Testis (tissue), 3 donors: ENCODE measurements around the gene SLC7A11. TPM values are rescaled to one million over a fixed set of nuclear protein-coding genes. Genes with fewer than 3 reads are reported as not detected.

Experiments
- DNase-seq: peaks from one replicate; pipeline ENCODE4 v3.0.0-alpha.2; 2019
- H3K27ac ChIP-seq, 2 donors: fragments of 200-600 bp; sonication (generic); one replicate each; pipeline ENCODE4 v1.5.1; 2019
- H3K27me3 ChIP-seq: fragments of 200-600 bp; sonication (generic); one replicate; pipeline ENCODE4 v1.5.1; 2019
- H3K36me3 ChIP-seq: fragments of 200-600 bp; sonication (generic); one replicate; pipeline ENCODE4 v1.5.1; 2017; ENCODE audit warnings: low read depth; ENCODE audit errors: missing control alignments
- H3K4me1 ChIP-seq: fragments of 200-600 bp; sonication (generic); one replicate; pipeline ENCODE4 v1.5.1; 2019
- H3K4me3 ChIP-seq, 2 donors: fragments of 200-600 bp; sonication (generic); one replicate each; pipeline ENCODE4 v1.5.1; 2017 to 2019
- H3K9me3 ChIP-seq: fragments of 200-600 bp; sonication (generic); one replicate; pipeline ENCODE4 v1.5.1; 2017
- POLR2A ChIP-seq: fragments of 450-650 bp; IDR thresholded peaks from one replicate; pipeline ENCODE4 v1.6.1; 2017; ENCODE audit warnings: antibody characterized with exemption, mild to moderate bottlenecking, moderate library complexity
- WGBS, 2 donors: methylation state at CpG; one replicate each; pipeline ENCODE4 v1.1.5; 2018; 5-methylcytosine and 5-hydroxymethylcytosine counted together
- intact Hi-C: fragments of 100-400 bp; cut with DNase I; formaldehyde crosslinking; loops from one replicate; pipeline ENCODE4 v1.15.1; 2023; ENCODE audit warnings: low total_unique reads
- polyA plus RNA-seq: library from polyadenylated mRNA; stranded (reverse); fragments of 350-450 nt; fragmentation: Illumina TruSeq; extraction: RNeasy Lipid Tissue Mini Kit (QIAGEN cat#74804); gene quantifications from one replicate; pipeline ENCODE4 v1.2.3, GENCODE V29; 2014; ENCODE audit warnings: low read depth, low replicate concordance; ENCODE audit not compliant: insufficient read depth
- total RNA-seq, 2 donors: library from RNA; depleted of rRNA; stranded (reverse); fragments of >200 nt; gene quantifications; one replicate each; pipeline ENCODE4 v1.2.3, GENCODE V29; 2016
- TF ChIP-seq, protein P1 (sequence below), 3 experiments: fragments of 450-650 bp in 2 of 3; fragments of 200-600 bp in 1 of 3; sonication (generic) in 1 of 3; IDR thresholded peaks; one replicate each; pipeline ENCODE4 v1.5.1; 2016 to 2019; ENCODE audit warnings: antibody characterized with exemption in 3 of 3, mild to moderate bottlenecking in 2 of 3, moderate library complexity in 1 of 3

The SLC7A11 gene
- total and polyA plus RNA-seq, 3 donors from 2014 or later = 1.3 to 1.5 (median 1.3) TPM

DNA sequence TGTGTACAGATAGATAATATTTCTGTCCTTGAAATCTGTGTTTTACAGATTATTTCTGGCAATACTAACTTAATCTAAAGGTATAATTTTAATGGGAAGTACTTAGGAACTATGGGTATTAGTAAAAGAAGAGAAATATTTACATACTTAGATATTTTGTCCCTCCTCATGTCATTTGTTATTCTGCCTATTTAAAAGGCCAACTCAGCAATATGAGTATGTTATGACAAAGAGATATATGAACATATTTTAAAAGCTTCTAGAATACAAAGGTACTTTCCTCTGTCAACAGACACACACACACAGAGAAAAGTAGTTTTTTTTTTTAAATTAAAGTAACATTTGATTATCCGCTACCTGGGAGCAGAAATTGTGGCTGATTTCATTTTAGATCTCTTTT lies 7.9 kb downstream of the SLC7A11 start:
- intact Hi-C loops = no loop called here
- no peaks in the 10 kb centered on the region for H3K36me3 ChIP-seq
- H3K4me3 ChIP-seq = no peak overlapping the region
- TF ChIP-seq, protein P1, sequence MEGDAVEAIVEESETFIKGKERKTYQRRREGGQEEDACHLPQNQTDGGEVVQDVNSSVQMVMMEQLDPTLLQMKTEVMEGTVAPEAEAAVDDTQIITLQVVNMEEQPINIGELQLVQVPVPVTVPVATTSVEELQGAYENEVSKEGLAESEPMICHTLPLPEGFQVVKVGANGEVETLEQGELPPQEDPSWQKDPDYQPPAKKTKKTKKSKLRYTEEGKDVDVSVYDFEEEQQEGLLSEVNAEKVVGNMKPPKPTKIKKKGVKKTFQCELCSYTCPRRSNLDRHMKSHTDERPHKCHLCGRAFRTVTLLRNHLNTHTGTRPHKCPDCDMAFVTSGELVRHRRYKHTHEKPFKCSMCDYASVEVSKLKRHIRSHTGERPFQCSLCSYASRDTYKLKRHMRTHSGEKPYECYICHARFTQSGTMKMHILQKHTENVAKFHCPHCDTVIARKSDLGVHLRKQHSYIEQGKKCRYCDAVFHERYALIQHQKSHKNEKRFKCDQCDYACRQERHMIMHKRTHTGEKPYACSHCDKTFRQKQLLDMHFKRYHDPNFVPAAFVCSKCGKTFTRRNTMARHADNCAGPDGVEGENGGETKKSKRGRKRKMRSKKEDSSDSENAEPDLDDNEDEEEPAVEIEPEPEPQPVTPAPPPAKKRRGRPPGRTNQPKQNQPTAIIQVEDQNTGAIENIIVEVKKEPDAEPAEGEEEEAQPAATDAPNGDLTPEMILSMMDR (IDR thresholded peaks at IDR 0.05) = no peak
- TF ChIP-seq POLR2A = no peak
- H3K4me1 ChIP-seq = no peaks in the 10 kb centered on the region
- H3K27me3 ChIP-seq = no peaks in the 10 kb centered on the region
- H3K27ac ChIP-seq = no peak overlapping the region
- no peak for DNase-seq
- WGBS, 2 donors = 92 to 98% methylated on average over 1 of the region's 1 CpG
- H3K9me3 ChIP-seq = no peaks in the 10 kb centered on the region

DNA sequence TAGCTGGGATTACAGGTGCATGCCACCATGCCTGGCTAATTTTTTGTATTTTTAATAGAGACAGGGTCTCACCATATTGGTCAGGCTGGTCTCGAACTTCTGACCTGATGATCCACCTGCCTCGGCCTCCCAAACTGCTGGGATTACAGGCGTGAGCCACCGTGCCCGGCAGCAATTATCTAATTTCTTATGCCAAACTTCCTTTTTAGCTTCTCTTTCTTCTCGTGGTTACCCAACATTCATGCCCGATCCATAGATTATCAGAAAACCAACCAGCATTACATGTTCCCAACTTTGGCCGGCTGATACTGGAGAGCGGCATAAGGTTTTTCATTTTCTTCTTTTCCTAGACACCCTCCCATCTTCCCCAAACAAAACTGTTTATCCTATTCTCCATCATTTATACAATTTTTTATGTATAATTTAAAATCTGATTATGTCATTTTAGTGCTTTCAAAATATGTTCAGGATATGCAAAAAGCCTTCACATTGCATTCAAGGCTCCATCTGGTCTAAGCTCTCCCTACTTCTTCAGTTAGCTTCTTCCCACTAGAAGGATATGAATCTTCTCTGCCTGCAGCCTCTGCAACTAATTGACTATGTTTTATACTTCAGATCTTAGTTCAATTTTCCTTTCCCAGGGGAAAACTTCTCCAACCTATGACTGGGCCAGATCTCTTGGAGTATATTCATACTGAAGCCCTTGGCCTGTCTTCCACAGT lies 8.7 kb downstream of the SLC7A11 start:
- Histone ChIP-seq H3K4me3 (no peak overlapping the region), H3K9me3 (no peaks in the 10 kb centered on the region), H3K36me3 (no peaks in the 10 kb centered on the region), H3K27ac (no peak overlapping the region), H3K4me1 (no peaks in the 10 kb centered on the region), H3K27me3 (no peaks in the 10 kb centered on the region)
- no peak for DNase-seq
- 87 to 98% methylated on average over 9 of the region's 9 CpGs for WGBS, 2 donors
- intact Hi-C loops = no loop called here
- TF ChIP-seq, protein P1 (IDR thresholded peaks at IDR 0.05) = no peak
- TF ChIP-seq POLR2A = no peak

DNA sequence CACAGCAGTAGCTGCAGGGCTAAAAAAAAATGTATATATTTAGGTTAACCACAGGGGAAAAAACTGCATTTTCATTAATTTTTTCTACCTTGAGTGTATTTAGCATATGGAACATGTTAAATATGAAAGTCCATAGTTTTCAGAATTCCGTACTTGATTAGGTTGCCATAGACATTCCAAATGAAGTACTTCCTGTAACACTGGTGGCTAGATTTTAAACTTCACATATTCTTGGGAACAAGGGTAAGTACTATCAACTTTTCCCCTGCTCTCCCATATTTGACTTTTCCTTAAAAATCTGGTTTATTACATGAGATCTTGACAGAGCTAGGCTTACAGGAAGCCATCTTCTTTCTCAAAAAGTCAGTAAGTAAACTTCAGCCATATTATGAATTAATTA lies 9.8 kb downstream of the SLC7A11 start:
- Histone ChIP-seq H3K4me1 (no peaks in the 10 kb centered on the region), H3K36me3 (no peaks in the 10 kb centered on the region), H3K9me3 (no peaks in the 10 kb centered on the region), H3K27ac (no peak overlapping the region), H3K4me3 (no peak overlapping the region), H3K27me3 (no peaks in the 10 kb centered on the region)
- intact Hi-C loops = no loop called here
- no peak for TF ChIP-seq POLR2A
- TF ChIP-seq, protein P1 (IDR thresholded peaks at IDR 0.05) = no peak
- 84 to 98% methylated on average over 1 of the region's 1 CpG for WGBS, 2 donors
- no peak for DNase-seq

DNA sequence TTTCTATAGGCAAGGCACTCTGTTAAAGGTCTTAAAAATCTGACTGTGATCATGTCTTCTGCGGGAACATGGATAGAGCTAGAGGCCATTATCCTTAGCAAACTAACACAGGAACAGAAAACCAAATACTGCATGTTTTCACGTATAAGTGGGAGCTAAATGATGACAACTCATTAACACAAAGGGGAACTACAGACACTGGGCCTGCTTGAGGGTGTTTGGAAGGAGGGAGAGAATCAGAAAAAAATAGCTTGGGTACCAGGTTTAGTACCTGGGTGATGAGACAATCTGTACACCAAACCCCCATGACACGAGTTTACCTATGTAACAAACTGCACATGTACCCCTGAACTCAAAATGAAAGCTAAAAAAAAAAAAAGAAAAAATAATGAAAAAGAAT lies 12.1 kb downstream of the SLC7A11 start:
- TF ChIP-seq POLR2A = no peak
- TF ChIP-seq, protein P1 (IDR thresholded peaks at IDR 0.05) = no peak
- Histone ChIP-seq H3K36me3 (no peaks in the 10 kb centered on the region), H3K27ac (no peak overlapping the region), H3K9me3 (no peaks in the 10 kb centered on the region), H3K4me1 (no peaks in the 10 kb centered on the region), H3K27me3 (no peaks in the 10 kb centered on the region), H3K4me3 (no peak overlapping the region)
- intact Hi-C loops = no loop called here
- DNase-seq = no peak
- 86 to 93% methylated on average over 3 of the region's 3 CpGs for WGBS, 2 donors

DNA sequence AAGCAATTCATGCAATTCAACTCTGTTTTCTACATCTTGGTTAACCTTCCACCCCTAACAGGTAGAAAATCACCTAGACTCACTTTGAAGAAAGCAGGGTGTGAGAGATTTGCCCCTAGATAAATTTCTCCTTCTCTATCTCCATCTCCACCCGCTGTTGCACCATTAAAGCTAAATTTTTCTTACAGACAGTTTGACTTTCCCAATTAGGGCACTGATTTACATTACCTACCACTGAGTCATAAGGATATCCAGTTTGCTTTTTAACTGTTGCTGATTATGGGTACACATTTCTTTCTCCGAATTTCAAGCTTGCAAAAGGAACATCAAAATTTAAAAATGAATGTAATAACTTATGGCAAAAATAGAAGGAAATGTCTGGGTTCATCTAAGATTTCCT lies 13.0 kb downstream of the SLC7A11 start:
- 87 to 91% methylated on average over 2 of the region's 2 CpGs for WGBS, 2 donors
- Histone ChIP-seq H3K4me3 (no peak overlapping the region), H3K9me3 (no peaks in the 10 kb centered on the region), H3K4me1 (no peaks in the 10 kb centered on the region), H3K36me3 (no peaks in the 10 kb centered on the region), H3K27ac (no peak overlapping the region), H3K27me3 (no peaks in the 10 kb centered on the region)
- DNase-seq = no peak
- intact Hi-C loops = no loop called here
- TF ChIP-seq POLR2A = no peak
- TF ChIP-seq, protein P1 (IDR thresholded peaks at IDR 0.05) = no peak
